IMR-90 (cell line): ENCODE results near the gene HMGCLL1. TPM values are rescaled to one million over a fixed set of nuclear protein-coding genes. Genes with fewer than 3 reads are reported as not detected.

Experiments used
- ATAC-seq: fragments of 200-7000 bp; cut with Tn5 transposase; 2 replicates; pipeline ENCODE4 v1.9.1; 2020; ENCODE audit warnings: low read depth, mild to moderate bottlenecking, moderate library complexity
- BruUV-seq: library from RNA; stranded (reverse); fragments of 400-500 nt; replicated peaks from 2 replicates; lab custom pipeline; 2021; lab: Mats Ljungman, UMichigan
- CTCF ChIA-PET: fragments of 300-600 bp; formaldehyde crosslinking; extraction: SDS; loops from one replicate; lab custom pipeline; 2021; ENCODE audit warnings: antibody characterized with exemption; lab: Yijun Ruan, JAX
- POLR2A ChIA-PET: fragments of 300-600 bp; sonication (Branson Sonifier 250); formaldehyde crosslinking; loops from one replicate; lab custom pipeline; 2022; ENCODE audit warnings: antibody characterized with exemption; ENCODE audit not compliant: unreplicated experiment; lab: Charles Lee
- DNase-seq: peaks from one replicate; pipeline ENCODE4 v3.0.0; 2013
- H2AFZ ChIP-seq: replicated peaks from 2 replicates; pipeline ENCODE3; 2013; ENCODE audit warnings: low read length, mild to moderate bottlenecking; ENCODE audit not compliant: poor library complexity
- H2AK5ac ChIP-seq: 2 replicates; pipeline ENCODE4 v1.6.1; 2013; ENCODE audit warnings: low read depth, low read length, inconsistent platforms
- H2AK9ac ChIP-seq: replicated peaks from 2 replicates; pipeline ENCODE3; 2013; ENCODE audit warnings: mild to moderate bottlenecking, low read depth, low read length, moderate library complexity; ENCODE audit not compliant: poor library complexity
- H2BK120ac ChIP-seq: 2 replicates; pipeline ENCODE4 v1.6.1; 2013; ENCODE audit warnings: low read depth, low read length, inconsistent platforms
- H2BK15ac ChIP-seq: 3 replicates; pipeline ENCODE4 v1.6.1; 2013; ENCODE audit warnings: low read depth, low read length, inconsistent platforms
- H2BK20ac ChIP-seq: 2 replicates; pipeline ENCODE4 v1.6.1; 2013; ENCODE audit warnings: low read depth, mild to moderate bottlenecking, inconsistent platforms, low read length, moderate library complexity
- H2BK5ac ChIP-seq: 2 replicates; pipeline ENCODE4 v1.6.1; 2013; ENCODE audit warnings: mild to moderate bottlenecking, low read depth, low read length, inconsistent platforms; ENCODE audit not compliant: poor library complexity, severe bottlenecking
- H3K14ac ChIP-seq: replicated peaks from 2 replicates; pipeline ENCODE4 v1.6.1; 2013; ENCODE audit warnings: low read depth, low read length, inconsistent platforms
- H3K18ac ChIP-seq: 2 replicates; pipeline ENCODE4 v1.6.1; 2013; ENCODE audit warnings: low read depth, low read length, control low read depth
- H3K23ac ChIP-seq: 2 replicates; pipeline ENCODE4 v1.6.1; 2013; ENCODE audit warnings: low read depth, low read length, inconsistent platforms
- H3K27ac ChIP-seq: 2 replicates; pipeline ENCODE4 v1.5.1; 2013; ENCODE audit warnings: mild to moderate bottlenecking, control low read depth, low read length; ENCODE audit not compliant: insufficient read depth
- H3K27me3 ChIP-seq: 2 replicates; pipeline ENCODE4 v1.6.1; 2013; ENCODE audit warnings: low read length; ENCODE audit not compliant: control insufficient read depth, insufficient read depth
- H3K36me3 ChIP-seq: 2 replicates; pipeline ENCODE4 v1.6.1; 2013; ENCODE audit warnings: low read length, mixed read lengths; ENCODE audit not compliant: control insufficient read depth, insufficient read depth
- H3K4ac ChIP-seq: 2 replicates; pipeline ENCODE4 v1.6.1; 2013; ENCODE audit warnings: low read depth, low read length, inconsistent platforms
- H3K4me1 ChIP-seq: 2 replicates; pipeline ENCODE4 v1.6.1; 2013; ENCODE audit warnings: low read length, mixed read lengths; ENCODE audit not compliant: control insufficient read depth, insufficient read depth
- H3K4me2 ChIP-seq: 2 replicates; pipeline ENCODE4 v1.6.1; 2013; ENCODE audit warnings: low read depth, mild to moderate bottlenecking, control low read depth, low read length, moderate library complexity
- H3K4me3 ChIP-seq: 2 replicates; pipeline ENCODE4 v1.5.1; 2013; ENCODE audit warnings: low read depth, mild to moderate bottlenecking, control low read depth, low read length, moderate library complexity; ENCODE audit not compliant: insufficient read depth
- H3K56ac ChIP-seq: 2 replicates; pipeline ENCODE4 v1.6.1; 2013; ENCODE audit warnings: low read length, inconsistent platforms; ENCODE audit not compliant: insufficient read depth; ENCODE audit errors: extremely low read depth
- H3K79me1 ChIP-seq, 2 experiments: 2 replicates each; pipeline ENCODE4 v1.6.1; 2013; ENCODE audit warnings: low read length in 2 of 2, inconsistent platforms in 1 of 2, low read depth in 1 of 2
- H3K9ac ChIP-seq: 2 replicates; pipeline ENCODE4 v1.6.1; 2013; ENCODE audit warnings: low read depth, low read length, control low read depth
- H3K9me1 ChIP-seq: 2 replicates; pipeline ENCODE4 v1.6.1; 2013; ENCODE audit warnings: low read length, inconsistent platforms; ENCODE audit not compliant: insufficient read depth
- H3K9me3 ChIP-seq: 2 replicates; pipeline ENCODE4 v1.6.1; 2013; ENCODE audit warnings: low read length; ENCODE audit not compliant: control insufficient read depth, insufficient read depth
- H4K20me1 ChIP-seq: 2 replicates; pipeline ENCODE4 v1.6.1; 2013; ENCODE audit warnings: low read length, inconsistent platforms; ENCODE audit not compliant: insufficient read depth
- H4K5ac ChIP-seq: 2 replicates; pipeline ENCODE4 v1.6.1; 2013; ENCODE audit warnings: mild to moderate bottlenecking, low read depth, low read length, control low read depth
- H4K8ac ChIP-seq, 2 experiments: 2 replicates each; pipeline ENCODE4 v1.6.1; 2013; ENCODE audit warnings: low read depth in 2 of 2, low read length in 2 of 2, control low read depth in 1 of 2, inconsistent platforms in 1 of 2
- H4K91ac ChIP-seq: 2 replicates; pipeline ENCODE4 v1.6.1; 2013; ENCODE audit warnings: low read depth, low read length, inconsistent platforms; ENCODE audit not compliant: insufficient read depth
- CEBPB ChIP-seq: IDR thresholded peaks from 2 replicates; pipeline ENCODE4 v1.6.1; 2012; ENCODE audit warnings: low read depth, low read length, improper control_type of control experiment
- FOS ChIP-seq: fragments of 150-350 bp; IDR thresholded peaks from 2 replicates; pipeline ENCODE4 v1.6.1; 2016; ENCODE audit warnings: low read depth, low read length
- MAFK ChIP-seq: IDR thresholded peaks from 2 replicates; pipeline ENCODE4 v1.6.1; 2012; ENCODE audit warnings: low read depth, low read length, improper control_type of control experiment
- NFE2L2 ChIP-seq: fragments of 150-350 bp; IDR thresholded peaks from 2 replicates; pipeline ENCODE4 v1.6.1; 2016; ENCODE audit warnings: low read depth, mild to moderate bottlenecking, low read length
- WGBS, 2 experiments: methylation state at CpG; one replicate each; pipeline versions ENCODE4 v1.1.5 to v1.1.7; 2013; ENCODE audit warnings: missing lambda C conversion rate in 2 of 2; ENCODE audit not compliant: insufficient read length in 1 of 2; ENCODE audit errors: extremely low coverage in 2 of 2; 5-methylcytosine and 5-hydroxymethylcytosine counted together
- dilution Hi-C: fragments of 300-500 bp; cut with HindIII; formaldehyde crosslinking; loops from one replicate; pipeline ENCODE4 v1.14.3; 2018; ENCODE audit warnings: low sequenced_read_pairs; ENCODE audit not compliant: unreplicated experiment
- in situ Hi-C: fragments of 300-500 bp; cut with MboI; formaldehyde crosslinking; loops from 3 replicates; pipeline ENCODE4 v1.14.3; 2019; ENCODE audit warnings: low sequenced_read_pairs, inconsistent platforms, mixed read lengths
- intact Hi-C: fragments of 100-400 bp; cut with micrococcal nuclease; formaldehyde crosslinking; loops from 2 replicates; pipeline ENCODE4 v1.10.0; 2022
- polyA plus RNA-seq, 3 experiments: library from polyadenylated mRNA; depleted of rRNA; stranded (reverse); fragments of >200 nt; gene quantifications; 2 replicates each; pipeline ENCODE4 v1.2.3, GENCODE V29; 2012; ENCODE audit warnings: low replicate concordance in 1 of 3
- total RNA-seq: library from RNA; depleted of rRNA; stranded (reverse); fragments of >200 nt; gene quantifications from 2 replicates; pipeline ENCODE4 v1.2.3, GENCODE V29; 2012

The HMGCLL1 gene
- total and polyA plus RNA-seq, 2 of the 4 experiments (the other 2 are of a cell fraction): 0.03 TPM; not detected in 1

DNA sequence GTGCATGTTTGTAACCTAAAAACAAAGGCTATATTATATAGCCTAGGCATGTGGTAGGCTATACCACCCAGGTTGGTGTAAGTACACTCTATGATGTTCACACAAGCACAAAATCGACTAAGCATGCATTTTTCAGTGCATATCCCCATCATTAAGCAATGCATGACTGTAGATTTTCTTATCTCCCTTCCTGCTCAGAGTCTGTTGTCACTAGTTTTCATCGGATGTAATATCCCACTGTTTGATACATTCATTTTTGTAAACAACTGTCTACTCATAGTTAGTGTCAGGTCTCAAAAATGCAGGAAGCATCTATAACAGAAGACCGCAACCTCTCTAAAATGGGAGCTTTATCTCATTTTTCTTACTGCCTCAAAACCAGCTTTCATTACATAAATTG, 181.0 kb downstream of the HMGCLL1 start:
- Histone ChIP-seq H3K79me1 (no peaks in the 10 kb centered on the region), H3K56ac (no peak overlapping the region), H3K9ac (no peak overlapping the region), H2AFZ (no peak overlapping the region), H3K4ac (no peak overlapping the region), H2BK120ac (no peak overlapping the region), H4K91ac (no peak overlapping the region), H2BK20ac (no peak overlapping the region), H3K4me1 (peaks cover 2% of the 10 kb centered on the region), H4K5ac (no peak overlapping the region), H3K9me1 (no peaks in the 10 kb centered on the region), H3K9me3 (no peaks in the 10 kb centered on the region), H2BK15ac (no peak overlapping the region), H2AK9ac (no peak overlapping the region), H3K4me3 (no peak overlapping the region), H3K27me3 (no peaks in the 10 kb centered on the region), H4K20me1 (no peaks in the 10 kb centered on the region), H2BK5ac (no peak overlapping the region), H3K27ac (no peak overlapping the region), H4K8ac (peak overlapping the region in 1 of 2 experiments; percentile 86; a peak in 1 of 4 replicates), H3K14ac (no peak overlapping the region), H3K36me3 (no peaks in the 10 kb centered on the region), H2AK5ac (no peak overlapping the region), H3K23ac (no peak overlapping the region), H3K18ac (no peak overlapping the region), H3K4me2 (no peak overlapping the region; the same call in 1 of the 2 replicates)
- BruUV-seq: no TSS peak
- peak; percentile 86 for DNase-seq
- WGBS, 2 experiments: 0% methylated on average over 1 of the region's 3 CpGs; no CpG with 5 or more reads in 1 of the 2 experiments
- intact Hi-C loops (no loop called here), dilution Hi-C loops (no loop called here), in situ Hi-C loops (no loop called here)
- CTCF ChIA-PET: interaction anchor here (1.6 kb wide), 1 partner anchor 11 kb away, joined by 4 read pairs; no protein-coding TSS in a partner anchor
- peak; percentile 90 for ATAC-seq
- POLR2A ChIA-PET: no interaction called here
- TF ChIP-seq NFE2L2 (0 out of 2 replicates have a peak, but pooled peaks have one; percentile 45), CEBPB (peak; percentile 94), FOS (peak; percentile 68), MAFK (no peak)
